Stomach smooth muscle (tissue), 2 donors: ENCODE data around the gene INPP5J.

Experiments used
- H3K27ac ChIP-seq: one replicate; pipeline ENCODE4 v1.7.0; 2013; ENCODE audit warnings: mild to moderate bottlenecking, low read length, inconsistent platforms
- H3K27me3 ChIP-seq, 2 donors: one replicate each; pipeline ENCODE4 v1.7.0; 2013; ENCODE audit warnings: low read length in 2 of 2; ENCODE audit not compliant: insufficient read depth in 2 of 2, control insufficient read depth in 1 of 2
- H3K36me3 ChIP-seq, 2 donors: one replicate each; pipeline ENCODE4 v1.7.0; 2013; ENCODE audit warnings: low read length in 2 of 2; ENCODE audit not compliant: control insufficient read depth in 2 of 2, insufficient read depth in 2 of 2
- H3K4me1 ChIP-seq: one replicate; pipeline ENCODE4 v1.7.0; 2013; ENCODE audit warnings: low read length; ENCODE audit not compliant: control insufficient read depth, insufficient read depth
- H3K4me3 ChIP-seq, 2 donors: one replicate each; pipeline ENCODE4 v1.7.0; 2013; ENCODE audit warnings: low read length in 2 of 2
- H3K9ac ChIP-seq, 2 donors: one replicate each; pipeline ENCODE4 v1.7.0; 2013; ENCODE audit warnings: low read length in 2 of 2, mild to moderate bottlenecking in 1 of 2
- H3K9me3 ChIP-seq, 2 donors: one replicate each; pipeline ENCODE4 v1.7.0; 2013; ENCODE audit warnings: low read length in 2 of 2; ENCODE audit not compliant: control insufficient read depth in 2 of 2
- donor health status: healthy.
- donor health status: Pancreatic carcinoma.

Gene INPP5J

DNA sequence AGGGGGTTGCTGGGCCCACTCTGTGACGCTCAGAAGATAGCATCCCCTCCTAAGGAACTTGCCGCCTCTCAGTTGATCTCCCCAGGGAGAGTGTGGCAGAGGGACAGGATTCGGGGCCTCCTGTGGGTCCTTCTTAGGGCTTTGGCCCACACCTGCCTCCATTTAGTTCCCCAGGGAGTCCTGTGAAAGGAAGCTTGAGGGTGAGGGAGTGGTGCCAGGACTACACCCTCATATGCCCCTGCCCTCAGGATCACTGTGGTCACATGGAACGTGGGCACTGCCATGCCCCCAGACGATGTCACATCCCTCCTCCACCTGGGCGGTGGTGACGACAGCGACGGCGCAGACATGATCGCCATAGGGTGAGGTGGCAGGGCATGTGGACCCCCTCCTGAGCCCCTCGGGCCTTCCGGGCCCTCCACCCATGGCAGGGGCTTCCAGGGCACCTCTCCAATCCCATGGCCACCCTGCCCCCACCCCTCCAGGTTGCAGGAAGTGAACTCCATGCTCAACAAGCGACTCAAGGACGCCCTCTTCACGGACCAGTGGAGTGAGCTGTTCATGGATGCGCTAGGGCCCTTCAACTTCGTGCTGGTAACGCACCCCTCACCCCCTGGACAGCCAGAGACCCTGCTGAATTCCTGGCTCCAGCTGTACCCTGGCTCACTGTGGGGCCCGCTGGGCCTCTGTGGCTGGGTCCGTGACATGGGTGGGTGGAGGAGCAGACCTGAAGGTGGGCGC is 3.5 kb downstream of the INPP5J start:
- H3K4me1 ChIP-seq, result peaks cover 23% of the 10 kb centered on the region
- H3K27ac ChIP-seq, result no peak overlapping the region
- H3K9me3 ChIP-seq, result no peaks in the 10 kb centered on the region
- peaks cover 0 to 6% of the 10 kb centered on the region in 2 donors for H3K36me3 ChIP-seq
- no peak overlapping the region for H3K4me3 ChIP-seq
- H3K9ac ChIP-seq, result no peak overlapping the region
- H3K27me3 ChIP-seq, result no peaks in the 10 kb centered on the region

DNA sequence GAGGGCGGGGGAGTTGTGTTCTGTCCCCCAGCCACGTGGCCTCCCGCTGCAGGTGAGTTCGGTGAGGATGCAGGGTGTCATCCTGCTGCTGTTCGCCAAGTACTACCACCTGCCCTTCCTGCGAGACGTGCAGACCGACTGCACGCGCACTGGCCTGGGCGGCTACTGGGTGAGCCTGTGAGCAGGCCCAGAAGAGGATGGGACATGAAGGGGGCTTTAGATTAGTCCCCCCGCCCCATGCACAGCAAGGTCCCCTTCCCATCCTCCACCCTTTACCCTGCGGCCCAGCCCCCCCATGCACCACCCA is 4.1 kb downstream of the INPP5J start:
- peaks cover 22% of the 10 kb centered on the region for H3K4me1 ChIP-seq
- no peak overlapping the region for H3K27ac ChIP-seq
- no peaks in the 10 kb centered on the region for H3K9me3 ChIP-seq
- H3K27me3 ChIP-seq, result no peaks in the 10 kb centered on the region
- no peak overlapping the region for H3K9ac ChIP-seq
- H3K4me3 ChIP-seq, result no peak overlapping the region
- peaks cover 0 to 8% of the 10 kb centered on the region in 2 donors for H3K36me3 ChIP-seq

DNA sequence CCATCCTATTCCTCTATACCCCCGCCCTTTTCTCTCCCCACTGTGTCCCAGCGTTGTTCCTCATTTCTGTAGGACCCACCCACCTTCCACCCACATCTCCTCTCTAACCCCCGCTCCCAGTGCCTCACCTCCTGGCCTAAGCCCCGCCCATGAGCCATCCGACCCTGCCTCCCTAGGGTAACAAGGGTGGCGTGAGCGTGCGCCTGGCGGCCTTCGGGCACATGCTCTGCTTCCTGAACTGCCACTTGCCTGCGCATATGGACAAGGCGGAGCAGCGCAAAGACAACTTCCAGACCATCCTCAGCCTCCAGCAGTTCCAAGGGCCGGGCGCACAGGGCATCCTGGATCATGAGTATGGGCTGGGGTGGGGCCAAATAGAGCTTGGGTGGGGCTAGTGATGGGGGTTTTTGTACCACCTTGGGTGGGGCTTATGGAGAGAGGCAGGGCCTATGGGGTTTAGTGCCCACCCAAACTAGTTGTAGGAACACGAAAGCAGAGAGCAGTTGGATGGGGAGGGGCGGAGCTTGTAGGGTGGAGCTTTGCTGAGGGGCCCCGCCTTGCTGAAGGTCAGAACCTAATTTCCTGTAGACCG is 4.5 kb downstream of the INPP5J start:
- peaks cover 0 to 8% of the 10 kb centered on the region in 2 donors for H3K36me3 ChIP-seq
- no peaks in the 10 kb centered on the region for H3K9me3 ChIP-seq
- H3K4me3 ChIP-seq, result no peak overlapping the region

DNA sequence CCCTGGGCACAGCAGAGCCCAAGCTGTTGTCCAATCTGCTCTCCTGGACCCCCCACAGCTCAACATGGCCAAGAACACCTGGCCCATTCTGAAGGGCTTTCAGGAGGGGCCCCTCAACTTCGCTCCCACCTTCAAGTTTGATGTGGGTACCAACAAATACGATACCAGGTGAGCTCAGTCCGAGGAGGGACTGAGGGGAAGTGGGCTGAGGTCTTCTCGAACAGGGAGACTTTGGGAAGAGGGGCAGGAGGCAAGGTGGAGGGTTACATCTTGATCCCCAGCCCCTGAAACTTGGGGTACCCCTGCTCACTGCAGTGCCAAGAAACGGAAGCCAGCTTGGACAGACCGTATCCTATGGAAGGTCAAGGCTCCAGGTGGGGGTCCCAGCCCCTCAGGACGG is 5.4 kb downstream of the INPP5J start:
- Histone ChIP-seq H3K4me3 (no peak overlapping the region), H3K27me3 (no peaks in the 10 kb centered on the region), H3K27ac (no peak overlapping the region), H3K36me3 (peaks cover 0 to 8% of the 10 kb centered on the region in 2 donors), H3K9ac (no peak overlapping the region), H3K4me1 (peaks cover 9% of the 10 kb centered on the region), H3K9me3 (no peaks in the 10 kb centered on the region)

More for the DNA sequence above, 4.5 kb downstream of the INPP5J start:
- Histone ChIP-seq H3K9ac (no peak overlapping the region), H3K4me1 (peaks cover 17% of the 10 kb centered on the region), H3K27me3 (no peaks in the 10 kb centered on the region), H3K27ac (no peak overlapping the region)

DNA sequence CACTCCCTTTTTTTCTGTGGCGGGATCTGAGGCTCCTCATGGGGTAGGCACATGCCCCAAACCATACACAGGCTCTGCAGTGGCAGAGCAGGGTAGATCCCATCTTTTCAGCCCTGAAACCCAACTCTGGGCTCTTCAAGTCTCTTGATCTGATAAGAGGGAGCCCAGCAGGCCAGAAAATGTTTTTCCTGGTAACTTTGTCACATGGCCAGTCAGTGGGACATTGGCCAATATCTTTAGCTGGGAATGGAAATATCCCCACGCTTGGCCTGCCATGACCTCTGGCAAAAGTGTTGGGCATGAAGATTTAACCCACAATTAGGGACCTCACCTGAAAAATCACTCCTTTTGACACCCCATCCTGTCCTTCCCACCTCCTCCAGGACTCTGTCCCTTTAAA is 8.1 kb downstream of the INPP5J start:
- no peak overlapping the region for H3K27ac ChIP-seq
- no peaks in the 10 kb centered on the region for H3K9me3 ChIP-seq
- no peaks in the 10 kb centered on the region for H3K4me1 ChIP-seq
- no peak overlapping the region for H3K4me3 ChIP-seq
- H3K36me3 ChIP-seq, result peaks cover 0 to 8% of the 10 kb centered on the region in 2 donors
- no peak overlapping the region for H3K9ac ChIP-seq
- no peaks in the 10 kb centered on the region for H3K27me3 ChIP-seq

DNA sequence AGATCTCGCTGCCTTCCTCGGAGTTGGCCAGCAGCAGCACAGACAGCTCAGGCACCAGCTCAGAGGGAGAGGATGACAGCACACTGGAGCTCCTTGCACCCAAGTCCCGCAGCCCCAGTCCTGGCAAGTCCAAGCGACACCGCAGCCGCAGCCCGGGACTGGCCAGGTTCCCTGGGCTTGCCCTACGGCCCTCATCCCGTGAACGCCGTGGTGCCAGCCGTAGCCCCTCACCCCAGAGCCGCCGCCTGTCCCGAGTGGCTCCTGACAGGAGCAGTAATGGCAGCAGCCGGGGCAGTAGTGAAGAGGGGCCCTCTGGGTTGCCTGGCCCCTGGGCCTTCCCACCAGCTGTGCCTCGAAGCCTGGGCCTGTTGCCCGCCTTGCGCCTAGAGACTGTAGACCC is 11.1 kb downstream of the INPP5J start:
- no peak overlapping the region for H3K4me3 ChIP-seq
- no peaks in the 10 kb centered on the region for H3K4me1 ChIP-seq
- H3K36me3 ChIP-seq, result peaks cover 0 to 6% of the 10 kb centered on the region in 2 donors
- H3K27ac ChIP-seq, result no peak overlapping the region
- no peaks in the 10 kb centered on the region for H3K9me3 ChIP-seq
- peaks cover under 1 to 4% of the 10 kb centered on the region in 2 donors for H3K27me3 ChIP-seq
- no peak overlapping the region for H3K9ac ChIP-seq

DNA sequence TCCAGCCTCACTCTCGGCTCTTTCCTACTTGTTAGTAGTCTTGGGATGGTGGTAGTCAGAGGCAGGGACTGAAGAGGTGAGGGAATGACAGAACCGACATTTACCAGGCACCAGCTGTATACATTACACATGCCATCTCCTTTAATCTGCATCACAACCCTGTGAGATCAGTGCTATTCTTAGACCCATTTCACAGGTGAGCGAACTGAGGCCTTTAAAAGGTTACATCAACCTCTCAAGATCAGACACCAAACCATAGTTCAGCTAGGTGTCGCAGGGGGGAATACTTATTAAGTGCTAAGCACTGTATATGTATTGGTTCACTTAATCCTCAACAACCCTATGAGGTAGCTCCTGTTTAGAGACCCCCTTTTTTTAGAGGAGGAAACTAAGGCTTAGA is 11.9 kb downstream of the INPP5J start:
- peaks cover 8 to 10% of the 10 kb centered on the region in 2 donors for H3K27me3 ChIP-seq
- H3K9ac ChIP-seq, result no peak overlapping the region
- H3K36me3 ChIP-seq, result peaks cover 0 to 6% of the 10 kb centered on the region in 2 donors
- H3K27ac ChIP-seq, result no peak overlapping the region
- H3K9me3 ChIP-seq, result no peaks in the 10 kb centered on the region
- H3K4me3 ChIP-seq, result no peak overlapping the region
- no peaks in the 10 kb centered on the region for H3K4me1 ChIP-seq

DNA sequence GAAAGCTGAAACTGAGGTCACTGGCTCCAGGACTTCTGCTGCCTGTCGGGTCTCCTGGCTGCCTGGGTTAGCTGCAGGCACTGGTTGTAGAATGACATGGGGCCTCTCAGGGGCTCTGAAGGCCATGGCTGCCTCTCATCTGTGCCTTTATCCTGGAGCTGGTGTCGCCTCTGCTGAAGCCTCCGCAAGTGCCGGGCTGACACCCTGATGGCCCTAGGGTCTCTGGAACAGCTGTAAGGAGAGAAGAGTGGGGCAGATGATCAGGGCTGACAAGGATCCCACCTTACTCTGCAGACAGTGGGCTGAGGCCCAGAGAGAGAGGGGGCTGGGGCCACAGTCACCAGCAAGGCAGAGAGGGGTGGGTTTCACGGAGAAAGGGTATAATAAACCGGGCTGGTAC is 12.9 kb downstream of the INPP5J start:
- Histone ChIP-seq H3K27ac (no peak overlapping the region), H3K4me3 (no peak overlapping the region), H3K4me1 (no peaks in the 10 kb centered on the region), H3K9ac (no peak overlapping the region), H3K27me3 (peaks cover 10 to 15% of the 10 kb centered on the region in 2 donors), H3K36me3 (peaks cover 0 to 5% of the 10 kb centered on the region in 2 donors), H3K9me3 (no peaks in the 10 kb centered on the region)

DNA sequence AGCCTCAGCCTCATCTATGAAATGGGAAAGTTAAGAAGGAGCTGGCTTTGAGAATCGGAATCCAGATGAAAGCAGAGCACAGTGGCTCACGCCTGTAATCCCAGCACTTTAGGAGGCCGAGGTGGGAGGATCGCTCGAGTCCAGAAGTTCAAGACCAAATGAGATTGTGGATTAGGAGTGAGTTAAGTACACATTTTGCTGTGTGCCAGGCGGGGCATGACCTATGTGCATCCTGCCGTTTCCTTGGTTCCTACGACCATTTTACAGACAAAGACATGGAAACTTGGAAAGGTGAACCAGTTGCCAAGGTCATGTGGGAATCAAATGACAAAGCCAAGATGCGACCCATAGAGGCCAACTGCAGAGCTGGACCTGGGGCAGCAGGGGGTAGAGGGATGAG is 13.4 kb downstream of the INPP5J start:
- Histone ChIP-seq H3K36me3 (peaks cover 0 to 3% of the 10 kb centered on the region in 2 donors), H3K27me3 (peaks cover 10 to 15% of the 10 kb centered on the region in 2 donors), H3K4me1 (no peaks in the 10 kb centered on the region), H3K9ac (no peak overlapping the region), H3K27ac (no peak overlapping the region), H3K9me3 (no peaks in the 10 kb centered on the region), H3K4me3 (no peak overlapping the region)

DNA sequence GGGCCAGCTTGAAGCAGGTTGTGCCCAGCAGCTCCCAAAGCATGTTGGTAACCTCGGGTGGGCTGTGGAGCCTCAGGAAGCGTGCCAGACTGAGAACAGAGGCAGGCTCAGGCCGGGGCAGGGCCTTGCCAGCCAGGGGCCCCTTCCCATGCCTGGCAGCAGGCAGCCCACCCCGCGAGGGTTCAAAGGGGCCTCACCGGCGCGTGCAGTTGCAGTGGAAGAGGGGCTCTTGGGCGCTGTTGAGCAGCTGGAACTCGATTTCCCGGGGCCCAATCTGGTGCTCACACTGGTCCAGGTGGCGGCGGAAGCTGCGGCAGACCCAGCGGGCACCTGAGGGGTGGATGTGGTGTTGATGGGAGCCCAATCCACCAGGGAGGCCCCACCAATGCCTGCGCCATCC is 13.9 kb downstream of the INPP5J start:
- Histone ChIP-seq H3K36me3 (peaks cover 0 to under 1% of the 10 kb centered on the region in 2 donors), H3K27me3 (peaks cover 10 to 15% of the 10 kb centered on the region in 2 donors), H3K4me1 (no peaks in the 10 kb centered on the region), H3K4me3 (no peak overlapping the region), H3K9me3 (no peaks in the 10 kb centered on the region), H3K27ac (no peak overlapping the region), H3K9ac (no peak overlapping the region)

DNA sequence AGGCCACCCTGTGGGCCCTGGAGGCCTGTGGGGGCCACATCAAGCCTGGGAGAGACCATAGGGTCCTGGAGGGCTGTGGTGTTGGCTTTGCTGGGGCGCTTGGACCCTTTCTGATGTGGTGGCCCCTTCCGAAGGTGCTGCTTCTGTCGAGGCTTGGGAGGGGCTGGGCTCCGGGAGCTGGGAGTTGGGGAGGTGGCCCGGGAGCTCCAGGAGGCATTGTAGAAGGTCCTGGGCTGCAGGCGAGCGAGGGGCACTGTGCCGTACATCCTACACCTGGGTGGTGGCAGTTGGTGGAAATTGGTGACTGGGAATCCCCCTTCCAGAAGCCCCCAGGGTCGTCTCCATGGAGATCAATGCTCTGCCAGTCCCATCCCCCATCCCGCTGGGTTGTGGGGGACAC is 15.0 kb downstream of the INPP5J start:
- Histone ChIP-seq H3K4me1 (no peaks in the 10 kb centered on the region), H3K36me3 (no peaks in the 10 kb centered on the region), H3K9me3 (no peaks in the 10 kb centered on the region), H3K9ac (no peak overlapping the region), H3K4me3 (no peak overlapping the region), H3K27ac (no peak overlapping the region), H3K27me3 (peaks cover 10 to 15% of the 10 kb centered on the region in 2 donors)
